ENCODE measurements around the gene NAALADL2. TPM values are rescaled to one million over a fixed set of nuclear protein-coding genes. Genes with fewer than 3 reads are reported as not detected.

Gene NAALADL2
- total RNA-seq, 6 donors from 2014 or later: 4.4 to 12.6 (median 6.3) TPM

DNA sequence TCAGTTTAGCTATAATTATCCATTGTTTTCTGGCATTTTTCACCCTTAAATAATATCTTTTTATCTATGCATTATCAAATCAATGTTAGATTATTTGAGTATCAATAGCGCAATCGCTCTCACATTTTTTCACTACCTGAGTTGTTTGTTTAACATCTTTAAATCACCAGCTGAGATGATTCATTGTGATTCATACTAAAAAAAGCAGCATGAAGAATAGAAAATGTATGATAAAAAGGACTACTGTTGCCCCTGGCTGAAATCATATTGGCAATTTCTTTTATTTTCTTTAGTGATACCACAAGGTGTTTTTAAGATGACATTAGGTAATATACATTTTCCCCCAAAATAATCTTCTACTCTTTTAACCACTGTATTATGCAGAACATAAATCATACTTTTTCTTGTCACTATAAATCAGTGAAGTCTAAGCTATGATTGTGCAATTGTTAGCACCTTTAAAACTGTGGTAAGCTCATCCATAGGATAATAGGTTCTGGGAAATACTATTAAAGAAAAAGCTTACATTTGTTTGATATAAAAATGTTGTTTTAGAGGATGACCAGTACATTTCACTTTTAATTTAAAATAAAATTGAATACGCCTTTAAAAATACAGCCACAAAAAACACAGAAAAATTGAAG lies 889.1 kb downstream of the NAALADL2 start:
- ATAC-seq (ENCODE audit: low FRiP score in 2 of 2): no peak
- no peaks in the 10 kb centered on the region for H3K4me1 ChIP-seq

DNA sequence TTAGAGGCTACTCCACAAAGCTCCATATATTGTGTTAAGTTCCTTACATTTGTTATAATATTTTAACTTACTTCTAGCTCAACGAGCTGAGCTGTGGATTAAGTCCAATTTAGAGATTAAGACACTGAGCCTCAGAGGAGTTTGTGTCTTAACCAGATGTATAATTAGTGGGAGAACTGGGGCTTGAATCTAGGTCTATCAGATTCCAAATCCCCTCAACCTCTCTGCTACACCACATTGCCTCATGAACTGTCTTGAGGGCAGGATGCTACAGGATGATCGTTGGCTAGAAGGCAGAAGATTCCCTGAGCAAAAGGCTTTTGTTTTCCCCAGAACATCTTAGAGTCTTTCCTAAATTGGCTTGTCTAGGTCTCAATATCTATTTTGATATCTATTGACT lies 890.8 kb downstream of the NAALADL2 start:
- H3K4me1 ChIP-seq: no peaks in the 10 kb centered on the region
- no peak overlapping the region for H3K27ac ChIP-seq
- no peak overlapping the region for H3K4me3 ChIP-seq
- 66 to 82% methylated on average over 2 of the region's 2 CpGs for WGBS, 2 donors
- ATAC-seq (ENCODE audit: low FRiP score in 2 of 2) (no peak), DNase-seq (no peak)
- TF ChIP-seq, protein P1, sequence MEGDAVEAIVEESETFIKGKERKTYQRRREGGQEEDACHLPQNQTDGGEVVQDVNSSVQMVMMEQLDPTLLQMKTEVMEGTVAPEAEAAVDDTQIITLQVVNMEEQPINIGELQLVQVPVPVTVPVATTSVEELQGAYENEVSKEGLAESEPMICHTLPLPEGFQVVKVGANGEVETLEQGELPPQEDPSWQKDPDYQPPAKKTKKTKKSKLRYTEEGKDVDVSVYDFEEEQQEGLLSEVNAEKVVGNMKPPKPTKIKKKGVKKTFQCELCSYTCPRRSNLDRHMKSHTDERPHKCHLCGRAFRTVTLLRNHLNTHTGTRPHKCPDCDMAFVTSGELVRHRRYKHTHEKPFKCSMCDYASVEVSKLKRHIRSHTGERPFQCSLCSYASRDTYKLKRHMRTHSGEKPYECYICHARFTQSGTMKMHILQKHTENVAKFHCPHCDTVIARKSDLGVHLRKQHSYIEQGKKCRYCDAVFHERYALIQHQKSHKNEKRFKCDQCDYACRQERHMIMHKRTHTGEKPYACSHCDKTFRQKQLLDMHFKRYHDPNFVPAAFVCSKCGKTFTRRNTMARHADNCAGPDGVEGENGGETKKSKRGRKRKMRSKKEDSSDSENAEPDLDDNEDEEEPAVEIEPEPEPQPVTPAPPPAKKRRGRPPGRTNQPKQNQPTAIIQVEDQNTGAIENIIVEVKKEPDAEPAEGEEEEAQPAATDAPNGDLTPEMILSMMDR (IDR thresholded peaks at IDR 0.05): no peak
- TF ChIP-seq POLR2AphosphoS5 (IDR thresholded peaks at IDR 0.05) (no peak), POLR2A (IDR thresholded peaks at IDR 0.05) (no peak), EP300 (IDR thresholded peaks at IDR 0.05) (no peak)
- H3K36me3 ChIP-seq: no peaks in the 10 kb centered on the region
- H3K27me3 ChIP-seq: no peaks in the 10 kb centered on the region
- H3K9me3 ChIP-seq: no peaks in the 10 kb centered on the region

More for the DNA sequence above, 889.1 kb downstream of the NAALADL2 start:
- TF ChIP-seq, protein P1 (IDR thresholded peaks at IDR 0.05): no peak
- TF ChIP-seq POLR2AphosphoS5 (IDR thresholded peaks at IDR 0.05) (no peak), POLR2A (IDR thresholded peaks at IDR 0.05) (no peak), EP300 (IDR thresholded peaks at IDR 0.05) (no peak)
- Histone ChIP-seq H3K27ac (no peak overlapping the region), H3K36me3 (no peaks in the 10 kb centered on the region), H3K4me3 (no peak overlapping the region), H3K27me3 (no peaks in the 10 kb centered on the region), H3K9me3 (no peaks in the 10 kb centered on the region)
- no peak for DNase-seq
- 91 to 97% methylated on average over 3 of the region's 3 CpGs for WGBS, 2 donors

DNA sequence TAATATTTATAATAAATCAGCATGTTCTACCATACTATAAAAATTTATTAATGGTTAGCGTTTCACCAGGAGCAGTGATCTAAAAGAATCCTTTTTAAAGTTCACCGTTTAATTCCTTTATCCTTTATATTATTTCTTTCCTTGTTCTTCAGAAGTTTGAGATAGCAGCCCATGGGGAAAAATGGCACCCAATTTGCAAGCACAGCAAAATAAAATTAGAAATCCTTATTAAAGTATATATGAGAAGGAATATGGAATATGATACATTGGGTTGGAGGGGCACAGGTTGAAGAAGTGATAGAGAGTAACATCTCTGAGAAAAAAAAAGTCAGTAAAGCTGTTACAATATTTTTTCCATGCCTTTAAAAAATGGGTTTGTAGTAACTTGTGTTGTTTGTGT lies 892.0 kb downstream of the NAALADL2 start:
- H3K27ac ChIP-seq: no peak overlapping the region
- TF ChIP-seq, protein P1 (IDR thresholded peaks at IDR 0.05): no peak
- TF ChIP-seq POLR2AphosphoS5 (IDR thresholded peaks at IDR 0.05) (no peak), EP300 (IDR thresholded peaks at IDR 0.05) (no peak), POLR2A (IDR thresholded peaks at IDR 0.05) (no peak)
- ATAC-seq (ENCODE audit: low FRiP score in 2 of 2): no peak
- no peaks in the 10 kb centered on the region for H3K27me3 ChIP-seq
- H3K4me3 ChIP-seq: no peak overlapping the region
- H3K36me3 ChIP-seq: no peaks in the 10 kb centered on the region
- H3K4me1 ChIP-seq: no peaks in the 10 kb centered on the region
- H3K9me3 ChIP-seq: no peaks in the 10 kb centered on the region
- no peak for DNase-seq
- WGBS, 2 donors: 93 to 95% methylated on average over 2 of the region's 2 CpGs

DNA sequence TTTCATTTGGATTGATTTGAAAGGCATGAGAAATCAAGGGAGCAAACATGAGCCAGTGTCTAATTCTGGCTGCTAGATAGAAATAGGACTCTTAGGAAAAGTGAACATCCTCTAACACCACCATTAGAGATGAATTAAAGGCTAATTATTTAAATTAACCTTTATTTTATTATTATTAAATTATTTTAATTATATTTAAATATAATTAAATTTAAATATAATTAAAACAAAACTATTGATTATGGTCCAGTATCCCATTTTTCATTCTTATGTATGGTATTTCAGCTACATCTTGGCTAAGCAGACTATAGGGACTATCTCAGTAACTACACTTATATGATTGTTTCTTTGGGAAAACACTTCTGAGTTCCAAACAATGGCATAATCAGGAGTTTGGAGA lies 904.8 kb downstream of the NAALADL2 start:
- H3K4me1 ChIP-seq: no peaks in the 10 kb centered on the region
- no peak overlapping the region for H3K4me3 ChIP-seq
- TF ChIP-seq, protein P1 (IDR thresholded peaks at IDR 0.05): no peak
- TF ChIP-seq POLR2A (IDR thresholded peaks at IDR 0.05) (no peak), POLR2AphosphoS5 (IDR thresholded peaks at IDR 0.05) (no peak), EP300 (IDR thresholded peaks at IDR 0.05) (no peak)
- H3K36me3 ChIP-seq: no peaks in the 10 kb centered on the region
- DNase-seq: no peak
- no peaks in the 10 kb centered on the region for H3K27me3 ChIP-seq
- no peak for ATAC-seq (ENCODE audit: low FRiP score in 2 of 2)
- no peak overlapping the region for H3K27ac ChIP-seq
- no peaks in the 10 kb centered on the region for H3K9me3 ChIP-seq

DNA sequence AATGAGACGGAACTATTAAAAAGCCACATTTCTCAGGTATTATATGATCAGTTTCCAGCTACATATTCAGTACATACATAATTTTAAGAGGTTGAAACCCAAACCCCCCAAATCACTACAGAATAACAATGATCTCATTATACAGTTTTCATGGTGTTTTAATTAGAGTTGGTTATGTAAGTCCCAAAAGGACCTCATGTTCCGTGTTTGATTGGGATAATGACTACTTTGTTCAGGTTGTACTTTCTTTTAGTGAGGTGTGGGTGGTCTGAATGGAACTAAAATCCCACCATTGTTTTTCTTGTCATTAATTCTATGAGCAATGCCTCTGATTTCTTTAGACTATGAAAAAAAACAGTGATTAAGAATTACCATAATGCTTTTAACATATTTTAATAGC lies 905.6 kb downstream of the NAALADL2 start:
- H3K27me3 ChIP-seq: no peaks in the 10 kb centered on the region
- no peaks in the 10 kb centered on the region for H3K9me3 ChIP-seq
- no peak for DNase-seq
- ATAC-seq (ENCODE audit: low FRiP score in 2 of 2): no peak
- H3K36me3 ChIP-seq: no peaks in the 10 kb centered on the region
- WGBS, 2 donors: 85 to 97% methylated on average over 2 of the region's 2 CpGs
- H3K27ac ChIP-seq: no peak overlapping the region
- H3K4me3 ChIP-seq: no peak overlapping the region
- TF ChIP-seq POLR2A (IDR thresholded peaks at IDR 0.05) (no peak), POLR2AphosphoS5 (IDR thresholded peaks at IDR 0.05) (no peak), EP300 (IDR thresholded peaks at IDR 0.05) (no peak)
- TF ChIP-seq, protein P1 (IDR thresholded peaks at IDR 0.05): no peak
- H3K4me1 ChIP-seq: no peaks in the 10 kb centered on the region

All from upper lobe of left lung (tissue), 6 donors.